HG03575 (cell line): Measurements from ENCODE around the gene ZDHHC8.

Source experiments
- ATAC-seq: cut with Tn5 transposase; IDR thresholded peaks from one replicate; pipeline ENCODE4 v1.9.1; 2021; ENCODE audit not compliant: unreplicated experiment, insufficient number of reproducible peaks, low FRiP score; ENCODE audit errors: extremely low read depth

ZDHHC8 gene, protein sequence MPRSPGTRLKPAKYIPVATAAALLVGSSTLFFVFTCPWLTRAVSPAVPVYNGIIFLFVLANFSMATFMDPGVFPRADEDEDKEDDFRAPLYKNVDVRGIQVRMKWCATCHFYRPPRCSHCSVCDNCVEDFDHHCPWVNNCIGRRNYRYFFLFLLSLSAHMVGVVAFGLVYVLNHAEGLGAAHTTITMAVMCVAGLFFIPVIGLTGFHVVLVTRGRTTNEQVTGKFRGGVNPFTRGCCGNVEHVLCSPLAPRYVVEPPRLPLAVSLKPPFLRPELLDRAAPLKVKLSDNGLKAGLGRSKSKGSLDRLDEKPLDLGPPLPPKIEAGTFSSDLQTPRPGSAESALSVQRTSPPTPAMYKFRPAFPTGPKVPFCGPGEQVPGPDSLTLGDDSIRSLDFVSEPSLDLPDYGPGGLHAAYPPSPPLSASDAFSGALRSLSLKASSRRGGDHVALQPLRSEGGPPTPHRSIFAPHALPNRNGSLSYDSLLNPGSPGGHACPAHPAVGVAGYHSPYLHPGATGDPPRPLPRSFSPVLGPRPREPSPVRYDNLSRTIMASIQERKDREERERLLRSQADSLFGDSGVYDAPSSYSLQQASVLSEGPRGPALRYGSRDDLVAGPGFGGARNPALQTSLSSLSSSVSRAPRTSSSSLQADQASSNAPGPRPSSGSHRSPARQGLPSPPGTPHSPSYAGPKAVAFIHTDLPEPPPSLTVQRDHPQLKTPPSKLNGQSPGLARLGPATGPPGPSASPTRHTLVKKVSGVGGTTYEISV

DNA sequence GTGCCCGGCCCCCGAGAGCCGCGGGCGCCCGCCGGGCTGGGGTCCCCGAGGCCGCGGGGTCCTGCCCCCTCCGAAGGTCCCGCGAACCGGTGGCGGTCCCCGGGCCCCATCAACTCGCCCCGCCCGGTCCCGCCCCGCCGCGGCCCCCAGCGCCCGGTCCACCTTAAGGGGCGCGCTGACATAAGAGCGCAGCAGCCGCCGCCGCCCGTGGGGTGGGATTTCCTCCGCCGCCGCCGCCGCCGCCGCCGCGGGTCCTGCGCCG lies at the start of gene ZDHHC8:
Gene ZDHHC8, plus strand, starts transcription at position 208 of the 262 bp plus-strand sequence. CDS start 144 bp downstream, outside the sequence.
- ATAC-seq, result no peak

DNA sequence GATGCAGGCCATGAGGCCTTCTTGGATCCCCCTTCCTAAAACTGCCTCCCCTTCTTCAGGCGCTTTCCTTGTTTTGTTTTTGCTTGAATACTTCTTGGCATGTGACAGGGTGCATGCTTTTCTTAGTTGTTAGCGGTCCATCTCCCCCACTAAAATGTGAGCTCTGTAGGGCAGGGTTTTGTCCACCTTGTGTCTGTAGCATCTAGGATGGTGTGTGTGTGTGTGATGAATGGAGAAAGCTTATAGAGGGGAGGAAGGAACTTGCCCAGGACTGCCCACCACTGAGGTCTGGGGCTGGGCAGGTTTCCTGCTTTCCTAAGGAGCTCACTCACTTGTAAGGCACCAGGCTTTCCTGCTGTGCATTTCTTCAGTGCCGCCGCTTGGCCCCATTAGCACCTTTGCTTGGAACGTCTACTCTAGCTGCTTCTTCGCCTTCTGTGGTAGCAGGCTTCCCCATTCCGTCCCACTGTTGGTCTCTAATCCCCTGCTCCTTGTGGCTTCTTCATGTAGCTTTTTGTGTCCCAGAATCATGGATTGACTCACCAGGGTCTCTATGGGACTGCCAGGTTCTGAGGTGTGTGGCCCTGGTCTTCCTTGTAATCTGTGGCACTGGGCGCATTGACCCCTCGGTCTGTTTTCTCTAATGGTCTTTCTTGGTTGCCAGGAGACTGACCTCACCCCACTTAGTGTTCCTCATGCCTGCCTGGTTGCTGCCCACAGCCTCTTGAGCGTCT lies 48.3 kb upstream of the ZDHHC8 start:
- ATAC-seq, result no peak

DNA sequence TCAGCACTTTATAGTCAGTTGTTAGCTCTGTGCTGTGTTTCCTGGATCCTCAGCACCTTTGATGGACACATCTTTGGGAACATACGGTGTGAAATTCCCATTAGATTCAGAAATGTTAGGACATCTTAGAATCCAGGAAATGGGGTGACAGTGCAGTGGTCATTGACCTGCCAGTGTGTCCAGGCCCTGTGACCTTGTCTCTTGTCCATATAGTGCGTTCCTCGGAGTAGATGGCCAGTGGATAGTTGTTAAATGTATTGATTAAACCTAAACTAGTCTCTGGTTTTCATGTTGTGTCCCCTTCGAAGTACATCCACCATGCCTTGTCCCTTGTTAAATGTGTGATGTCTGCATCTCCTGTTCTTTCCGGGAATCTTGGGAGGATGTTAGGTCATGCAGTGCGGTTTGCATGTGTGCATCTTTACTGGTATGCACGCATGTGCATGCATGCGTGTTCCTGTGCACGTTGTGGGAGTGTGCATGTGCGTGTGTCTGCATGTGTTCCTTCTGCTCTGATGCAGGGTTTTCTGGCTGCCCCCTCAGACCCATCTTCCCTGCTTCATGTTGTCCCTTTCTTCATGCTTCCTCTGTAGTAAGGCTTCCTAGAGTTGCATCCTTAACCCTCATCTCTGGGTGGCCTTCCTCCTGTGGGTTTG lies 47.6 kb upstream of the ZDHHC8 start:
- no peak for ATAC-seq

DNA sequence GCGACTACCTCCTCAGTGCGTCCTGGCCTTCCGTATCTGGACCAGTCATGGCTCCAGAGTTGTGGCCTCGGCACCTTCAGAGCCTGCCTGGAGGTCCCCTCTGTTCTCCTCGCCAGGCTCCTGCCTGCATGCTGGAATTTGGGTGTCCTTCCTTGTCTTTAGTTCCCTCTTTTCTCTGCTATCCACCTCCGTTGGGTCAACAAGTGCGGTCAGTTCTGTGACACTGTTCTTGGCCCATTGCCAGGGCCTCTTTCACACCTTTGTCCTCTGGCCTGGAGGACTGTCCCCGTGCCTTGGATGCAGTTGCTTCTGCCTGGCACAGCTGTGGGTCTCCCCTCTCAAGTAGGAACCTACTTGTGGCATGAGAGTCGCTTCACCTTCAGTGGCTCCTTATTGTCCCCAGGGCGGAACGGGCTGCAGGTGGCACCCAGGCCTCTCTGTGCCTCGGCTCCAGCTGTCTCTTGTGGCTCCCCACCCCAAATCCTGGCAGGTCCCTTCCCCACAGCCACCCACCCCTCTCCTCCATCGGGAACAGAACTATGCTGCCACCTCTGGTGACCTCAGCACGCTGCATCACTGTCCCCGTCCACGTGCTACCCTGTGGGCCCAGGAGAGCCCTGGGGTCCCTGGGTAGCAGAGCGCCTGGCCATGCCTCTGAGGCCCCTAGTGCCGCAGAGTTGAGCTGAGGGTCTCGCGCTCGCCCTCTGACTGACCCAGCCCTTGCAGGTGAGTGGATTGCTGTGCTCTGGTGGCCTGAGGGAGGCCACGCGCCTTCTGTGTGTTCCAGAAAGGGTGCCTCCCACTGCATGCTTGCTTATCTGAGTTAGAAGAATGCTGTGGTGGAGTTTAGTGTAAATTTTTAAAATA lies 46.8 kb upstream of the ZDHHC8 start:
- no peak for ATAC-seq

GRCh38 chr22:20085651-20086050 lies 46.0 kb upstream of the ZDHHC8 start:
- ATAC-seq, result no peak

- no peak for ATAC-seq
Observed at GRCh38 chr22:20086101-20086599, 45.5 kb upstream of the ZDHHC8 start.

GRCh38 chr22:20086763-20087162 lies 44.8 kb upstream of the ZDHHC8 start:
- ATAC-seq, result no peak

DNA sequence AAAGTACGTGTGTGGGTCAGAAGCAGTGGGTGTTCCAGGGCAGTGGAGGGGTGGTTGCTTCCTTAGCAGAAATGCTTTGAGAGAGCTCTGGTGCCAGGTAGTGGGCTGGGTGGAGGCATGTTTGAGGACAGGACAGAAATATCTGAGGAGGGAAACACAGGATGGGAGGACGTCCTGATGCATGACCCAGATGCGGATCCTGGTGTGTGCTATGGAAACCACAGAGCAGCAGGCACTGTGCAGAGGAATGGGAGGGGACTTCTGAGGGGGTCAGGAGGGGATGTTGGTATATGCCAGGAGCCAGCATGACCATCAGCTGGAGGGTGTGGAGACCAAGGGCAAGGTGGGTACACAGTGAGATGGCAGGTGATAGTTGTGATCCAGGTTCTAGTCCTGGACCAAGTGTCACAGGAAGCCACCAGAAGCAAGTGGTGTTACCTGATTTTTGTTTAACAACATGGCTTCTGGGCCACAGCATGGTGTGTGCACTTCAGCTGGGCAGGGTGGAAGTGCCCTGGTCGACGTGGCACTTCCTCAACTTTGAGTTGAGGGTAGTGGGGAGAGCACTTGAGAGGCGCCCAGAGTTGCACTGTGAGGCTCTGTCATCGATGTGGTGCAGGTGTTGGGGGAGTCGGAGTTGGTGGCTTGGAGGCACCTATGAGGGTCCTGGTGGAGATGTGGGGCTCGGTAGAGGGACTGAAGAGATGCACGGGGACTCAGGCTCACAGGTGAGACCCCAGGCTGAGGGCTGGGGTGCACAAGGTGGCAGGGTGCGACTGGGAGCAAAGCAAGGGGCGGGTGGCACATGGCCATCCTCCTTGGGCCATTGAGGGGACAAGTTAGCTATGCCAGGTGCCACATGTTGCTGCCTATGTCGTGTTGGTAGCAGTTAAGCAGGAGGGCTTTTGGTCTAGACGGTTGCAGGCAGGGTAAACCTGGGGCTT lies 44.0 kb upstream of the ZDHHC8 start:
- no peak for ATAC-seq

GRCh38 chr22:20088263-20088648 lies 43.3 kb upstream of the ZDHHC8 start:
- ATAC-seq, result no peak

- no peak for ATAC-seq
Observed at GRCh38 chr22:20089226-20089976, 42.2 kb upstream of the ZDHHC8 start.

- ATAC-seq, result no peak
Observed at GRCh38 chr22:20089977-20090729, 41.5 kb upstream of the ZDHHC8 start.

GRCh38 chr22:20090730-20091240 lies 40.8 kb upstream of the ZDHHC8 start:
- ATAC-seq, result no peak

DNA sequence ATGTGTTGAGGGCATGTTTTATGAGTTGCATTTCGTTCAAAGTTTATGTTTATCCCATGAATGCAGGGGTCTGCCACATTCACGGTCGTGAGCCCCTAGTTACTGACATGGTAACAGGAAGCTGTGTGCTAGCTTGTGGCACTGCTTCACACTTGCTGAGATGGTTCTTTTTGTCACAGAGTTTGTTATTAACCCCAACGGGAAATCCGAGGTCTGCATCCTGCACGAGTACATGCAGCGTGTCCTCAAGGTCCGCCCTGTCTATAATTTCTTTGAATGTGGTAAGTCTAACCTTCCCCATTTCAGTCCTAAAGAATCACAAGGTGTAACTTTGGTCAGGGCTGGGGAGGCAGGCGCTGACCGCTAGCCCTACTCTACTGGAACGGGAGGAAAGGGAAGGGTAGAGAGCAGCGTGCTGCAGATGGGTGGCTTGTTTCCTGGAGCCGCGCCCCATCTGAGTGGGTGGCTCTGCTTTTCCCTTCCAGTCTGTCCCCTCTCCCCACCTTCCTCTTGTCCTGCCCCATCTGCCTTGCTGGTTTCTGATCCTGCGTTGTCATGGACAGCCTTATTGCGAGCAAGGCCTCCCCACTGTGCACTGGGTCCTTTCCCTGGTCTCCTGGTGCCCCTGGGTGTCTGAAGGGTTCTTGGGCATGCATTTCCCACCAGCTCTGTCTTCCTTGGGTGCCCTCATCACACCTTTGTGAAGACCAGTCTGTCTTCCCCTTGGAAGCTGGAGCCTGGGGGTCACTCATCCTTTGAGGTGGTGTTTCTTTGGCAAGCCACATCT lies 39.7 kb upstream of the ZDHHC8 start:
- ATAC-seq, result no peak

GRCh38 chr22:20092477-20092854 lies 39.1 kb upstream of the ZDHHC8 start:
- ATAC-seq, result no peak
